Endothelial cell of umbilical vein (primary cell): Measurements from ENCODE around the gene ABCC2. TPM values are rescaled to one million over a fixed set of nuclear protein-coding genes. Genes with fewer than 3 reads are reported as not detected.

Experiments
- BruUV-seq: library from RNA; stranded (reverse); fragments of 400-500 nt; replicated peaks from 2 replicates; lab custom pipeline; 2021; lab: Mats Ljungman, UMichigan
- CTCF ChIA-PET: fragments of 300-600, 350-600 bp; sonication (Branson Sonifier 250); formaldehyde crosslinking; loops from one replicate; lab custom pipeline; 2021; ENCODE audit warnings: antibody characterized with exemption, inconsistent platforms; lab: Charles Lee
- POLR2A ChIA-PET: fragments of 300-600, 350-600 bp; sonication (Branson Sonifier 250); formaldehyde crosslinking; loops from one replicate; lab custom pipeline; 2021; ENCODE audit warnings: antibody characterized with exemption, inconsistent platforms; lab: Charles Lee
- DNase-seq: peaks from one replicate; pipeline ENCODE4 v3.0.0-alpha.2; 2011; ENCODE audit warnings: low read depth, low spot score
- FAIRE-seq: peaks from 2 replicates; lab custom pipeline; 2011; peaks lifted over from hg19 to GRCh38; lab: Jason Lieb, UNC
- H2AFZ ChIP-seq: 2 replicates; pipeline ENCODE4 v1.6.0; 2012; ENCODE audit warnings: low read depth, low read length, control low read depth, inconsistent platforms
- H3K27ac ChIP-seq: 2 replicates; pipeline ENCODE4 v1.5.1; 2011; ENCODE audit warnings: low read depth, mild to moderate bottlenecking, control low read depth, low read length, moderate library complexity; ENCODE audit not compliant: insufficient read depth
- H3K27me3 ChIP-seq, 2 experiments: 2 replicates each; pipeline versions ENCODE4 v1.6.0 to v1.6.1; 2011; ENCODE audit warnings: low read length in 2 of 2, mixed read lengths in 1 of 2; ENCODE audit not compliant: control insufficient read depth in 2 of 2, insufficient read depth in 2 of 2
- H3K36me3 ChIP-seq, 2 experiments: 2 replicates in 1 of 2; 3 replicates in 1 of 2; pipeline ENCODE4 v1.5.1; 2011; ENCODE audit warnings: low read length in 2 of 2, mild to moderate bottlenecking in 1 of 2, moderate library complexity in 1 of 2; ENCODE audit not compliant: control insufficient read depth in 2 of 2, insufficient read depth in 2 of 2; ENCODE audit errors: extremely low read depth in 1 of 2
- H3K4me1 ChIP-seq: 3 replicates; pipeline ENCODE4 v1.5.1; 2011; ENCODE audit warnings: mild to moderate bottlenecking, low read length; ENCODE audit not compliant: control insufficient read depth, insufficient read depth; ENCODE audit errors: extremely low read depth
- H3K4me2 ChIP-seq: 2 replicates; pipeline ENCODE4 v1.6.1; 2011; ENCODE audit warnings: low read length, control low read depth, mixed read lengths; ENCODE audit not compliant: insufficient read depth
- H3K4me3 ChIP-seq, 3 experiments: fragments of 200-600 bp in 1 of 3; sonication (generic), shearing (Covaris generic) in 1 of 3; replicated peaks in 1 of 3; 2 replicates each; pipeline ENCODE4 v1.5.1; 2011 to 2016; ENCODE audit warnings: control low read depth in 3 of 3, low read length in 3 of 3, mild to moderate bottlenecking in 2 of 3, inconsistent platforms in 1 of 3, low read depth in 1 of 3, moderate library complexity in 1 of 3; ENCODE audit not compliant: insufficient read depth in 1 of 3
- H3K79me2 ChIP-seq: 2 replicates; pipeline ENCODE4 v1.6.0; 2012; ENCODE audit warnings: low read length, inconsistent platforms; ENCODE audit not compliant: control insufficient read depth, insufficient read depth
- H3K9ac ChIP-seq: replicated peaks from 2 replicates; pipeline ENCODE3; 2011; ENCODE audit warnings: low read length, control low read depth; ENCODE audit not compliant: insufficient read depth; ENCODE audit errors: extremely low read depth
- H3K9me1 ChIP-seq: replicated peaks from 3 replicates; pipeline ENCODE4 v1.6.0; 2011; ENCODE audit warnings: mild to moderate bottlenecking, low read length; ENCODE audit not compliant: control insufficient read depth, insufficient read depth; ENCODE audit errors: extremely low read depth
- H3K9me3 ChIP-seq: replicated peaks from 2 replicates; pipeline ENCODE4 v1.5.1; 2012; ENCODE audit warnings: low read length, inconsistent platforms; ENCODE audit not compliant: control insufficient read depth, insufficient read depth
- H4K20me1 ChIP-seq: replicated peaks from 2 replicates; pipeline ENCODE3; 2011; ENCODE audit warnings: mild to moderate bottlenecking, low read length; ENCODE audit not compliant: control insufficient read depth, insufficient read depth; ENCODE audit errors: extremely low read depth
- EZH2 ChIP-seq: IDR thresholded peaks from 2 replicates; pipeline ENCODE4 v1.6.1; 2012; ENCODE audit warnings: borderline replicate concordance, low read depth, mild to moderate bottlenecking, moderate library complexity, low read length, inconsistent platforms; ENCODE audit not compliant: severe bottlenecking
- FOS ChIP-seq: IDR thresholded peaks from 2 replicates; pipeline ENCODE4 v1.6.1; 2011; ENCODE audit warnings: mild to moderate bottlenecking, low read length, moderate library complexity, borderline replicate concordance; ENCODE audit not compliant: insufficient read depth
- GATA2 ChIP-seq: IDR thresholded peaks from 2 replicates; pipeline ENCODE4 v1.7.0; 2011; ENCODE audit warnings: low read depth, mild to moderate bottlenecking, moderate library complexity, mixed read lengths, low read length; ENCODE audit not compliant: insufficient read length, insufficient read depth
- JUN ChIP-seq: IDR thresholded peaks from 2 replicates; pipeline ENCODE4 v1.6.1; 2011; ENCODE audit warnings: borderline replicate concordance, low read depth; ENCODE audit not compliant: insufficient read length, insufficient read depth
- MYC ChIP-seq: IDR thresholded peaks from one replicate; pipeline ENCODE4 v1.6.1; 2011; ENCODE audit warnings: mild to moderate bottlenecking, low read depth, low read length
- POLR2A ChIP-seq: IDR thresholded peaks from 2 replicates; pipeline ENCODE4 v1.6.1; 2012; ENCODE audit warnings: low read depth, mild to moderate bottlenecking, control low read depth, low read length
- POLR2AphosphoS5 ChIP-seq: IDR thresholded peaks from 2 replicates; pipeline ENCODE4 v1.6.1; 2012; ENCODE audit warnings: low read depth, mild to moderate bottlenecking, control low read depth, low read length, moderate library complexity; ENCODE audit not compliant: insufficient read depth
- dilution Hi-C: fragments of 300-500 bp; cut with MboI; formaldehyde crosslinking; loops from one replicate; pipeline ENCODE4 v1.15.0; 2019; ENCODE audit warnings: low sequenced_read_pairs; ENCODE audit not compliant: extremely low pct_ligation_motif_present
- intact Hi-C: fragments of 100-400 bp; cut with micrococcal nuclease; formaldehyde crosslinking; loops from one replicate; pipeline ENCODE4 v1.10.0; 2022
- polyA plus RNA-seq, 4 experiments: library from polyadenylated mRNA; depleted of rRNA in 3 of 4; stranded (reverse) in 3 of 4; unstranded in 1 of 4; fragments of >200 nt; gene quantifications; 2 replicates each; pipeline versions ENCODE4 v1.2.1 to v1.2.3, GENCODE V29; 2011 to 2012; ENCODE audit warnings: missing spikeins in 1 of 4
- total RNA-seq: library from RNA; stranded (reverse); gene quantifications from 2 replicates; pipeline ENCODE4 v1.2.3, GENCODE V29; 2021
- TF ChIP-seq, protein P1 (sequence below): IDR thresholded peaks from 2 replicates; pipeline ENCODE4 v1.6.1; 2011; ENCODE audit not compliant: insufficient read depth, insufficient read length
- TF ChIP-seq, protein P2 (sequence below), 2 donors: IDR thresholded peaks; 1 replicate in 1 of 2; 2 replicates in 1 of 2; pipeline ENCODE4 v1.5.1; 2011; ENCODE audit warnings: low read length in 2 of 2, mild to moderate bottlenecking in 2 of 2, moderate library complexity in 2 of 2, control low read depth in 1 of 2, inconsistent platforms in 1 of 2, low read depth in 1 of 2; ENCODE audit not compliant: insufficient read depth in 1 of 2; ENCODE audit errors: extremely low read depth in 1 of 2

Gene ABCC2
- total and polyA plus RNA-seq, 2 donors (not counting 3 experiments of a cell fraction or from before 2014, with no cell fraction given), result 1.5 to 3.3 TPM

DNA sequence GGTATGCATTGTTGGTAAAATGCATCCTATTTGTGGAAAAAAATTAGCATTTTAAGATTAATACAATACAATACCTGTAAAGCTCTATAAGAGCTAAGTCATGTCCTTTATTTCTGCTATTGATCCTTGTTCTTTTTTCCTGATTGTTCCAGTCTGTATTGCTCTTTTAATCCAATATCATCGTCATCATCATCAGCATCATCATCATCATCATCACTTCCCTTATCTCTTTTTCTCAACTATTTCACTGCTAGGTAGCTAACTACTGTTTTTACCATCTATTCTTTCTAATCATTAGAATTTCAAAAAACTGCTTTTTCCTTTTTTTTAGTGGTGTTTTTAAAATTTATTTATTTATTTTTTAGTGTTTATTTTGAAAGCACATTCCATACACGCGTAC, 71.2 kb downstream of the ABCC2 start:
- no peak overlapping the region for H3K4me2 ChIP-seq

More for the DNA sequence above, 71.2 kb downstream of the ABCC2 start:
- FAIRE-seq (no peak), DNase-seq (no peak)
- intact Hi-C loops (loop anchor here (2.0 kb wide), 1 partner anchor 111 kb away; no protein-coding TSS in a partner anchor), dilution Hi-C loops (no loop called here)
- no peaks in the 10 kb centered on the region for H4K20me1 ChIP-seq
- H3K4me1 ChIP-seq, result no peaks in the 10 kb centered on the region
- no peaks in the 10 kb centered on the region for H3K79me2 ChIP-seq
- H3K27me3 ChIP-seq, result no peaks in the 10 kb centered on the region
- ChIA-PET CTCF (interaction anchor here (0.9 to 10.4 kb wide), 6 partner anchors 7 to 387 kb away, joined by 4 to 75 read pairs (median 5); partner anchors contain the start of gene DNMBP), POLR2A (interaction anchor here (0.6 kb wide), 1 partner anchor 567 kb away, joined by 3 read pairs; no protein-coding TSS in a partner anchor)
- H2AFZ ChIP-seq, result no peak overlapping the region
- BruUV-seq, result no TSS peak
- H3K9ac ChIP-seq, result no peak overlapping the region
- no peak overlapping the region for H3K4me3 ChIP-seq
- H3K36me3 ChIP-seq, result no peaks in the 10 kb centered on the region
- no peaks in the 10 kb centered on the region for H3K9me3 ChIP-seq
- H3K27ac ChIP-seq, result no peak overlapping the region
- no peaks in the 10 kb centered on the region for H3K9me1 ChIP-seq
- TF ChIP-seq FOS, result no peak
- no peak for TF ChIP-seq POLR2A
- TF ChIP-seq, protein P1, sequence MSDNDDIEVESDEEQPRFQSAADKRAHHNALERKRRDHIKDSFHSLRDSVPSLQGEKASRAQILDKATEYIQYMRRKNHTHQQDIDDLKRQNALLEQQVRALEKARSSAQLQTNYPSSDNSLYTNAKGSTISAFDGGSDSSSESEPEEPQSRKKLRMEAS, result no peak
- no peak for TF ChIP-seq JUN
- TF ChIP-seq GATA2, result no peak
- TF ChIP-seq MYC, result no peak
- no peak for TF ChIP-seq EZH2
- TF ChIP-seq, protein P2, sequence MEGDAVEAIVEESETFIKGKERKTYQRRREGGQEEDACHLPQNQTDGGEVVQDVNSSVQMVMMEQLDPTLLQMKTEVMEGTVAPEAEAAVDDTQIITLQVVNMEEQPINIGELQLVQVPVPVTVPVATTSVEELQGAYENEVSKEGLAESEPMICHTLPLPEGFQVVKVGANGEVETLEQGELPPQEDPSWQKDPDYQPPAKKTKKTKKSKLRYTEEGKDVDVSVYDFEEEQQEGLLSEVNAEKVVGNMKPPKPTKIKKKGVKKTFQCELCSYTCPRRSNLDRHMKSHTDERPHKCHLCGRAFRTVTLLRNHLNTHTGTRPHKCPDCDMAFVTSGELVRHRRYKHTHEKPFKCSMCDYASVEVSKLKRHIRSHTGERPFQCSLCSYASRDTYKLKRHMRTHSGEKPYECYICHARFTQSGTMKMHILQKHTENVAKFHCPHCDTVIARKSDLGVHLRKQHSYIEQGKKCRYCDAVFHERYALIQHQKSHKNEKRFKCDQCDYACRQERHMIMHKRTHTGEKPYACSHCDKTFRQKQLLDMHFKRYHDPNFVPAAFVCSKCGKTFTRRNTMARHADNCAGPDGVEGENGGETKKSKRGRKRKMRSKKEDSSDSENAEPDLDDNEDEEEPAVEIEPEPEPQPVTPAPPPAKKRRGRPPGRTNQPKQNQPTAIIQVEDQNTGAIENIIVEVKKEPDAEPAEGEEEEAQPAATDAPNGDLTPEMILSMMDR (IDR thresholded peaks at IDR 0.05; ENCODE audit: extremely low read depth in 1 of 2, insufficient read depth in 1 of 2, low read depth in 1 of 2, low read length in 2 of 2), result no peak
- no peak for TF ChIP-seq POLR2AphosphoS5
